GM12874 (cell line): ENCODE results near the gene FDPS.

ENCODE experiments used
- TF ChIP-seq, protein P1 (sequence below): IDR thresholded peaks from 2 replicates; pipeline ENCODE4 v1.5.1; 2011; ENCODE audit warnings: low read depth, mild to moderate bottlenecking, control low read depth, low read length, moderate library complexity; ENCODE audit not compliant: insufficient read depth

The FDPS gene

DNA sequence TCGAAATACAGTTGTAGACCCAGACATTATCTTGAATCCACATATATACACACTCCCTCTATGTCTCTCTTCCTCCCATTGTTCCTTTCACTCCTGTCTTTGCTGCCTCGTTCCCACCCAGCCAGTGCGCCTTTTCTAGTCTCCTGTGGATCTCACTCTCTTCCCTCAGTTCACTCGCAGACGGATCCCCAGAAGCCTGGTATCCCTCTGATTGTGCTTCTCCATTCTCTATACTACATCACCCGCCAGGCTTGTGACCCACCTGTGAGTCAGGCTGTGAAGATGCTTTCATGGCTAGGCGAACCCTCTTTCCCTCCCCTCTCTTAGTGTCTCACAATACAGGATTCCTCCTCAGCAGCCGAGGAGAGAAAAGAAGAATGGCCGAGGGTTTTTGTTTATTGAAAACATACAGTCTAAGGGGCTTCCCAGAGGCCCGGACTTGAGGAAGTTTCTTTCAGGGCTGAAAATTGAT is 29.9 kb upstream of the FDPS start:
- TF ChIP-seq, protein P1, sequence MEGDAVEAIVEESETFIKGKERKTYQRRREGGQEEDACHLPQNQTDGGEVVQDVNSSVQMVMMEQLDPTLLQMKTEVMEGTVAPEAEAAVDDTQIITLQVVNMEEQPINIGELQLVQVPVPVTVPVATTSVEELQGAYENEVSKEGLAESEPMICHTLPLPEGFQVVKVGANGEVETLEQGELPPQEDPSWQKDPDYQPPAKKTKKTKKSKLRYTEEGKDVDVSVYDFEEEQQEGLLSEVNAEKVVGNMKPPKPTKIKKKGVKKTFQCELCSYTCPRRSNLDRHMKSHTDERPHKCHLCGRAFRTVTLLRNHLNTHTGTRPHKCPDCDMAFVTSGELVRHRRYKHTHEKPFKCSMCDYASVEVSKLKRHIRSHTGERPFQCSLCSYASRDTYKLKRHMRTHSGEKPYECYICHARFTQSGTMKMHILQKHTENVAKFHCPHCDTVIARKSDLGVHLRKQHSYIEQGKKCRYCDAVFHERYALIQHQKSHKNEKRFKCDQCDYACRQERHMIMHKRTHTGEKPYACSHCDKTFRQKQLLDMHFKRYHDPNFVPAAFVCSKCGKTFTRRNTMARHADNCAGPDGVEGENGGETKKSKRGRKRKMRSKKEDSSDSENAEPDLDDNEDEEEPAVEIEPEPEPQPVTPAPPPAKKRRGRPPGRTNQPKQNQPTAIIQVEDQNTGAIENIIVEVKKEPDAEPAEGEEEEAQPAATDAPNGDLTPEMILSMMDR = no peak

DNA sequence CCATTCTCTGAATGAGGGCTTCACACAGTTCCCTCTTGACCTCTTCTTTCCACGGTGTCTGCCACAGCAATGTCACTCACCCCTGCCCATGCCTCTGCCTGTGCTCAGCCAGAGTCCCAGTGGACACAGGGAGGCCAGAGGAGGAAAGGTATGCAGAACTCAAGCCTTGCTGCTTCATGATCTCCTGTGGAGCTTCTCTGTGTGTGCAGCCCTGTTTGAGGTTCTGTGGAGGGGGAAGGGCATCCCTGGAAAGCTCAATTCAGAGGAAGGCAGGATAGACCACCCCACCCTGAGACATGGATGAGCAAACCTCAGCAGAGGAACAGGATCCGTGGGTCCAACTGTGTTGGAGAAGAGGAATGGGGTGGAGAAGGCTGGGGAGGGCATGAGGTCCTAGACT is 29.4 kb upstream of the FDPS start:
- TF ChIP-seq, protein P1 = no peak

- TF ChIP-seq, protein P1 = no peak
These were observed 26.1 kb upstream of the FDPS start for GRCh38 chr1:155282488-155283091.

- TF ChIP-seq, protein P1 = no peak
These were observed 24.2 kb upstream of the FDPS start for GRCh38 chr1:155284476-155284875.

GRCh38 chr1:155285063-155285462 is 23.6 kb upstream of the FDPS start:
- TF ChIP-seq, protein P1 = no peak

- TF ChIP-seq, protein P1 = no peak
These were observed 23.0 kb upstream of the FDPS start for GRCh38 chr1:155285631-155286044.

- TF ChIP-seq, protein P1 = no peak
These were observed 22.1 kb upstream of the FDPS start for GRCh38 chr1:155286544-155286943.
